ENCODE data around the gene GABBR1.
A peak's percentile ranks its signal among the peaks of the same experiment; 100 is the strongest.

The GABBR1 gene

GRCh38 chr6:29561606-29562181, 71.3 kb downstream of the GABBR1 start:
- DNase-seq: no peak

GRCh38 chr6:29561091-29561490, 71.9 kb downstream of the GABBR1 start:
- DNase-seq: no peak

GRCh38 chr6:29559524-29560287, 73.3 kb downstream of the GABBR1 start, which contains the start of gene UBD:
Gene UBD, minus strand, starts transcription at chr6:29559732. Its CDS starts 31 bp downstream, at chr6:29559701.
- DNase-seq: no peak

- DNase-seq: no peak
These were observed 74.4 kb downstream of the GABBR1 start for GRCh38 chr6:29558439-29559079.

- no peak for DNase-seq
These were observed 75.7 kb downstream of the GABBR1 start for GRCh38 chr6:29557320-29557719.

- DNase-seq: no peak
These were observed 78.2 kb downstream of the GABBR1 start for GRCh38 chr6:29554764-29555163.

- peak; percentile 11 for DNase-seq
These were observed 79.5 kb downstream of the GABBR1 start for GRCh38 chr6:29553268-29554057.

GRCh38 chr6:29552512-29553051, 80.4 kb downstream of the GABBR1 start:
- DNase-seq: no peak

GRCh38 chr6:29547573-29547972, 85.4 kb downstream of the GABBR1 start:
- DNase-seq: no peak

GRCh38 chr6:29537714-29538403, 95.1 kb downstream of the GABBR1 start:
- no peak for DNase-seq

GRCh38 chr6:29532320-29532951, 100.5 kb downstream of the GABBR1 start:
- no peak for DNase-seq

GRCh38 chr6:29531668-29532067, 101.3 kb downstream of the GABBR1 start:
- DNase-seq: no peak

GRCh38 chr6:29530671-29531310, 102.2 kb downstream of the GABBR1 start:
- DNase-seq: no peak

- DNase-seq: no peak
These were observed 103.0 kb downstream of the GABBR1 start for GRCh38 chr6:29529956-29530355.

- no peak for DNase-seq
These were observed 103.9 kb downstream of the GABBR1 start for GRCh38 chr6:29528988-29529560.

GRCh38 chr6:29528300-29528931, 104.6 kb downstream of the GABBR1 start:
- no peak for DNase-seq

- DNase-seq: no peak
These were observed 105.4 kb downstream of the GABBR1 start for GRCh38 chr6:29527564-29527963.

- no peak for DNase-seq
These were observed 105.9 kb downstream of the GABBR1 start for GRCh38 chr6:29527126-29527525.

GRCh38 chr6:29525311-29525639, 107.7 kb downstream of the GABBR1 start:
- DNase-seq: no peak
